ENCODE measurements around the gene RNU6-1. TPM values are rescaled to one million over a fixed set of nuclear protein-coding genes. Genes with fewer than 3 reads are reported as not detected.

RNU6-1 gene
- total RNA-seq, 4 donors from 2014 or later: not detected

GRCh38 chr15:67865766-67866165, 25.9 kb upstream of the RNU6-1 start:
- TF ChIP-seq, protein P1, sequence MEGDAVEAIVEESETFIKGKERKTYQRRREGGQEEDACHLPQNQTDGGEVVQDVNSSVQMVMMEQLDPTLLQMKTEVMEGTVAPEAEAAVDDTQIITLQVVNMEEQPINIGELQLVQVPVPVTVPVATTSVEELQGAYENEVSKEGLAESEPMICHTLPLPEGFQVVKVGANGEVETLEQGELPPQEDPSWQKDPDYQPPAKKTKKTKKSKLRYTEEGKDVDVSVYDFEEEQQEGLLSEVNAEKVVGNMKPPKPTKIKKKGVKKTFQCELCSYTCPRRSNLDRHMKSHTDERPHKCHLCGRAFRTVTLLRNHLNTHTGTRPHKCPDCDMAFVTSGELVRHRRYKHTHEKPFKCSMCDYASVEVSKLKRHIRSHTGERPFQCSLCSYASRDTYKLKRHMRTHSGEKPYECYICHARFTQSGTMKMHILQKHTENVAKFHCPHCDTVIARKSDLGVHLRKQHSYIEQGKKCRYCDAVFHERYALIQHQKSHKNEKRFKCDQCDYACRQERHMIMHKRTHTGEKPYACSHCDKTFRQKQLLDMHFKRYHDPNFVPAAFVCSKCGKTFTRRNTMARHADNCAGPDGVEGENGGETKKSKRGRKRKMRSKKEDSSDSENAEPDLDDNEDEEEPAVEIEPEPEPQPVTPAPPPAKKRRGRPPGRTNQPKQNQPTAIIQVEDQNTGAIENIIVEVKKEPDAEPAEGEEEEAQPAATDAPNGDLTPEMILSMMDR (IDR thresholded peaks at IDR 0.05; ENCODE audit: low read depth): no peak

- TF ChIP-seq, protein P1 (IDR thresholded peaks at IDR 0.05; ENCODE audit: low read depth): no peak
Observed at GRCh38 chr15:67865331-67865730, 25.5 kb upstream of the RNU6-1 start.

DNA sequence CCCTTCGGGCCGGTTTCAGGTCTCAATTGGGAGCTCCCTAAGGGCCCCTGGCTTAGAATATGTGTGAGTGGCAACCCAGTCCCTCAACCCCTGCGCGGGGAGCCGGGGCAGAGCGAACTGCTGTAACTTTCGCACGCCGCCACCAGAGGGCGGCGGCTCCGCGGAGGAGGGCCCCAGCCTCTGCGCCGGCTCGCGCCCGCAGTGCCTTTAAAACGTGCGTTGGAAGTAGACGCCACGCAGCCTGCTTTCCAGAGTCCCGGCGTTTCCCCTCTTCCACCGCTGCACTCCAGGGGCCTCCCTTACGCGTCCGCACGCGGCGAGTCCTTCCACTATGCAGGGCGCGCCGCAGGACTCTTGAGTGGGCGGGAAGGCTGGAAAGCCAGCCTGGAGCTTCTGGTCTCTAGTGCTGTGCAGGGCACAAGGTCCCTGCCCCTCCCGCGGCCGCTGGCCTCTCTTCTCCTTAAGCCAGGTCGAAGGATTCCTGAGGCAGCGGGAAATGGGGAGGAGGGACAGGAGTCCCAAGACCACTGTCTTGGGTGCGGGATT, 23.7 kb upstream of the RNU6-1 start:
- TF ChIP-seq, protein P1 (IDR thresholded peaks at IDR 0.05; ENCODE audit: low read depth): no peak

DNA sequence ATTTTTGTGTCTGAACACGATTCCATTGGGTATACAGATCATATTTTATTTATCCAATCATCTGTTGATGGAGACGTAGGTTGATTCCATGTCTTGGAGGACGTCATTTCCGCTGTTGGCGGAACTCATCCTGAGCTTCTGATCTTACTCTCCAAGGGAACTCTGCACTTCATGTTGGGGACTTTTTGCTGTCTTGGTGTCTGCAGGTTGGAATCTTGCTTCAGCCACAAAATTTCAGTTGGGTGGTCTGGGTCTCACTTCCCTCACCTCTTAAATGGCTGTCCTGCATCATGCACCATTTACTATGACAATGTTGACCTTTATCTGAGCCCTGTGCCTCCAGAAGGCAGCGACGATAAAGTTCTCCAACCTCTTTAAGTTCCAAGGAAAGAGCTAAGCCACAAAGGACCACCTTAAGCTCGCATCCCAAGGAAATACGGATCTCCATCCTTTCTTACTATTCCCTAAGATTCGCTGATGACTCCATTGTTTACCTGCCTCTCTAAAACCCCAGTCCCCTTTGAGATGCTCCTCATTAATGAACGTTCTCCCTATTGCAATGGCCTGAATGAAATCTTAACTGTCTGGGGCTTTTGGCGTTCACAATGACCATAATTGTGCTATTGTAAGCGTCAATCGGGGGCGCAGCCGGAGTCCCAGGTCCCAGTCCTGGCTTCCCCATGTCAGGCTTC, 23.1 kb upstream of the RNU6-1 start:
- TF ChIP-seq, protein P1 (IDR thresholded peaks at IDR 0.05; ENCODE audit: low read depth): no peak

- TF ChIP-seq, protein P1 (IDR thresholded peaks at IDR 0.05; ENCODE audit: low read depth): no peak
Observed at GRCh38 chr15:67861983-67862382, 22.1 kb upstream of the RNU6-1 start.

- TF ChIP-seq, protein P1 (IDR thresholded peaks at IDR 0.05; ENCODE audit: low read depth): no peak
Observed at GRCh38 chr15:67859331-67859946, 19.6 kb upstream of the RNU6-1 start.

- TF ChIP-seq, protein P1 (IDR thresholded peaks at IDR 0.05; ENCODE audit: low read depth): no peak
Observed at GRCh38 chr15:67857220-67857619, 17.4 kb upstream of the RNU6-1 start.
